Breast epithelium (tissue), 4 donors: ENCODE measurements around the gene RIN2. TPM values are rescaled to one million over a fixed set of nuclear protein-coding genes. Genes with fewer than 3 reads are reported as not detected.

Experiments
- DNase-seq, 2 donors: peaks; one replicate each; pipeline ENCODE4 v3.0.0-alpha.2; 2019; ENCODE audit warnings: low spot score in 2 of 2
- H3K27ac ChIP-seq, 2 donors: fragments of 200-600 bp; sonication (generic) in 1 of 2; one replicate each; pipeline ENCODE4 v1.5.1; 2016 to 2019; ENCODE audit warnings: mild to moderate bottlenecking in 1 of 2
- H3K27me3 ChIP-seq, 2 donors: fragments of 200-600 bp; sonication (generic) in 1 of 2; one replicate each; pipeline versions ENCODE4 v1.5.1 to v1.6.0; 2017 to 2019; ENCODE audit warnings: control low read depth in 1 of 2, mild to moderate bottlenecking in 1 of 2
- H3K36me3 ChIP-seq: fragments of 200-600 bp; one replicate; pipeline ENCODE4 v1.5.1; 2019
- H3K4me1 ChIP-seq, 2 donors: fragments of 200-600 bp; sonication (generic); one replicate each; pipeline ENCODE4 v1.5.1; 2016 to 2019; ENCODE audit warnings: control low read depth in 1 of 2
- H3K4me3 ChIP-seq, 3 donors: fragments of 200-600 bp; sonication (generic); 1 replicate in 2 of 3; 2 replicates in 1 of 3; pipeline ENCODE4 v1.5.1; 2016 to 2019; ENCODE audit warnings: mild to moderate bottlenecking in 3 of 3, moderate library complexity in 2 of 3
- H3K9me3 ChIP-seq, 2 donors: fragments of 200-600 bp; sonication (generic) in 1 of 2; one replicate each; pipeline ENCODE4 v1.5.1; 2016 to 2019; ENCODE audit warnings: control low read depth in 1 of 2
- POLR2A ChIP-seq: fragments of 450-650 bp; IDR thresholded peaks from one replicate; pipeline ENCODE4 v1.6.1; 2016; ENCODE audit warnings: antibody characterized with exemption, mild to moderate bottlenecking, moderate library complexity
- POLR2AphosphoS5 ChIP-seq, 3 donors: sonication (generic); formaldehyde crosslinking; IDR thresholded peaks; one replicate each; pipeline ENCODE4 v1.6.1; 2017; ENCODE audit warnings: antibody characterized with exemption in 3 of 3
- intact Hi-C: fragments of 100-400 bp; cut with DNase I; formaldehyde crosslinking; loops from one replicate; pipeline ENCODE4 v1.15.1; 2023; ENCODE audit warnings: low total_unique reads
- total RNA-seq, 3 donors: library from RNA; depleted of rRNA; stranded (reverse); fragments of >200 nt; gene quantifications; one replicate each; pipeline ENCODE4 v1.1.0, GENCODE V29; 2016
- TF ChIP-seq, protein P1 (sequence below), 3 donors: fragments of 450-650 bp; IDR thresholded peaks; one replicate each; pipeline ENCODE4 v1.5.1; 2016 to 2017; ENCODE audit warnings: antibody characterized with exemption in 3 of 3, mild to moderate bottlenecking in 3 of 3, moderate library complexity in 3 of 3

RIN2 gene
- total RNA-seq, 3 donors from 2014 or later: 82.7 to 114 (median 104) TPM

GRCh38 chr20:19756761-19757486, 1.1 kb upstream of the RIN2 start:
- no peak for DNase-seq
- TF ChIP-seq POLR2A: no peak
- no peak for TF ChIP-seq POLR2AphosphoS5 (IDR thresholded peaks at IDR 0.05)
- TF ChIP-seq, protein P1, sequence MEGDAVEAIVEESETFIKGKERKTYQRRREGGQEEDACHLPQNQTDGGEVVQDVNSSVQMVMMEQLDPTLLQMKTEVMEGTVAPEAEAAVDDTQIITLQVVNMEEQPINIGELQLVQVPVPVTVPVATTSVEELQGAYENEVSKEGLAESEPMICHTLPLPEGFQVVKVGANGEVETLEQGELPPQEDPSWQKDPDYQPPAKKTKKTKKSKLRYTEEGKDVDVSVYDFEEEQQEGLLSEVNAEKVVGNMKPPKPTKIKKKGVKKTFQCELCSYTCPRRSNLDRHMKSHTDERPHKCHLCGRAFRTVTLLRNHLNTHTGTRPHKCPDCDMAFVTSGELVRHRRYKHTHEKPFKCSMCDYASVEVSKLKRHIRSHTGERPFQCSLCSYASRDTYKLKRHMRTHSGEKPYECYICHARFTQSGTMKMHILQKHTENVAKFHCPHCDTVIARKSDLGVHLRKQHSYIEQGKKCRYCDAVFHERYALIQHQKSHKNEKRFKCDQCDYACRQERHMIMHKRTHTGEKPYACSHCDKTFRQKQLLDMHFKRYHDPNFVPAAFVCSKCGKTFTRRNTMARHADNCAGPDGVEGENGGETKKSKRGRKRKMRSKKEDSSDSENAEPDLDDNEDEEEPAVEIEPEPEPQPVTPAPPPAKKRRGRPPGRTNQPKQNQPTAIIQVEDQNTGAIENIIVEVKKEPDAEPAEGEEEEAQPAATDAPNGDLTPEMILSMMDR (IDR thresholded peaks at IDR 0.05): no peak
- no peaks in the 10 kb centered on the region for H3K36me3 ChIP-seq
- H3K27me3 ChIP-seq: no peaks in the 10 kb centered on the region
- peak overlapping the region; percentile 66 to 94 (median 81) for H3K4me3 ChIP-seq
- no peaks in the 10 kb centered on the region for H3K9me3 ChIP-seq
- H3K27ac ChIP-seq: peak overlapping the region; percentile 92 to 96
- intact Hi-C loops: loop anchor here (1.0 kb wide), 1 partner anchor 28 kb away; no protein-coding TSS in a partner anchor
- peaks cover 3 to 8% of the 10 kb centered on the region in 2 donors for H3K4me1 ChIP-seq

DNA sequence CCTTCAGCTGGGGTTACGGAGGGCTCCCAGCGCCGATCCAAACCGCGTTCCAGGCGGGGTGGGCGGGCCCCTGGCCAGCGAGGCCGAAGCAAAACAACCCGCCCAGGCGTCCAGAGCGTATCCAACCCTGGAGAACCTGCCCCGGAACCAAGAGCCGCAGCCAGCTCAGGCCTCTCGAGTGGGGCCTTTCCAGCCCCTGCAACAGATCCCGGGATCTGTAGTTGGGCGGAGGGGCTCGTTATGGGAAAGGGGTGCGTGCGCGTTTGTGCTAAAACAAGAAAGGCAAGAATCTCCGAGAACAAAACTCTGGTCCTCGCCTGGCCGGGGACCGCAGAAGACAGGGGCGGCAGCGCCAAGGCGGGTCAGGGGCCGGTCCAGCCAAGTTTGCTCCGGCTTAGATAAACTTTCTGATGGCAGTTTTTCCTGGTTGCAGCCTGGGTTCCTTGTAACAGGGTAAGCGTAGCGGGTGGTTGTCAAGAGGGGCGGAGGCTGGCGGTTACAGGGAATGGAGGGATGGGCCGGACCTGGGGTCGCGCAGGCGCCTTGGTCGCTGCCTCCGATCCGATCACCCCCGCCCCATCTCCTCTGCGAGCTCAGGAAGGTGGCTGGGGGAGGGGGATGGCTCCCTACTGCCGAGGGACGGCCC, 448 bp upstream of the RIN2 start:
- no peaks in the 10 kb centered on the region for H3K27me3 ChIP-seq
- H3K27ac ChIP-seq: peak overlapping the region; percentile 92 to 96
- peak; percentile 89 to 94 for DNase-seq
- TF ChIP-seq POLR2AphosphoS5 (IDR thresholded peaks at IDR 0.05): peak in 2 of 3 donors; percentile 7 to 59
- TF ChIP-seq POLR2A: peak; percentile 30
- TF ChIP-seq, protein P1 (IDR thresholded peaks at IDR 0.05): no peak
- H3K9me3 ChIP-seq: no peaks in the 10 kb centered on the region
- peak overlapping the region; percentile 66 to 94 (median 81) for H3K4me3 ChIP-seq
- no peaks in the 10 kb centered on the region for H3K36me3 ChIP-seq
- H3K4me1 ChIP-seq: peaks cover 3 to 8% of the 10 kb centered on the region in 2 donors
- intact Hi-C loops: loop anchor here (1.0 kb wide), 1 partner anchor 28 kb away; no protein-coding TSS in a partner anchor

DNA sequence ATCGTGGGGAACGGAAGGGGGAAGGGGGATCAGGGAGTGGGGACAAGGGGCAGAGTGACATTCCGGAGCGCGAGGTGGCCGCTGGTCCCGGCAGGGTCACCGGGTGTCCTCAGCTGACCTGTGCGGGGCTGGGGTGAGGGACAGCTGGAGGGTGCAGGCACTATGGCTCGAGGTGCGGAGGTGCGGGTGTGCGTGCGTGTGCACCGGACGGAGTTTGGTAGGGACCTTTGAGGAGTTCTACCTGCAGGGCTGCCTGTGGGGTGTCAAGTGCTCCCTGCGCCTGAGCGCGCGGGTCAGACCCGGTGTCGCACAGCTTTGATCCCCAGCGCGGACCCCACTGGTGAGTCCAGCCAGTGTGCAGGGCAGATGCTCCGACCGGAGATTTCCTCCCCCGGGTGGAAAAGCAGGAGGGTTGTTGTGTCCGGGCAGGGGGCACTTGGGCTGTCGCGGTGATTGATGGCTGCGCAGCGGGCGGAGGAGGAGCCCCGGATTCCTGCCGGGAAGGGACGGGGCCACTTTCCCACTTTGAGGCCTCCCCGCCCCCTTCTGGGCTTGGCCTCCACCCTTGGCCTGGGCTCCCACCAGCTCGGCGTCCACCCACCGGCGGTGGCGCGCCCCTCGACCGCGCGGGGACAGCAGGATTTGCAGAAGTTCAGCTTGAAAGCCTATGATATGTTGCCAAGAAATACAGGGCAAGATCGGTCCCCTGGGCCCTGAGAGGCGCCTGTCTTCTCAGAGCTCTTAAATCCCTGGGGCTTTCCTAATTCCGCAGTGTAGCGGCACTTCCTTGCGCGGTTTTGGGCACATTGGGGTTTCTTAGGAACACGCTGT, 658 bp downstream of the RIN2 start:
- Histone ChIP-seq H3K9me3 (no peaks in the 10 kb centered on the region), H3K27me3 (no peaks in the 10 kb centered on the region), H3K36me3 (no peaks in the 10 kb centered on the region), H3K27ac (peak overlapping the region; percentile 92 to 96), H3K4me3 (peak overlapping the region; percentile 66 to 94 (median 81)), H3K4me1 (peaks cover 3 to 8% of the 10 kb centered on the region in 2 donors)
- intact Hi-C loops: no loop called here
- TF ChIP-seq POLR2AphosphoS5 (IDR thresholded peaks at IDR 0.05) (peak in 2 of 3 donors; percentile 53 to 66), POLR2A (no peak)
- TF ChIP-seq, protein P1 (IDR thresholded peaks at IDR 0.05): no peak
- DNase-seq: peak; percentile 32 to 72

GRCh38 chr20:19760371-19760721, 2.3 kb downstream of the RIN2 start:
- DNase-seq: no peak

More at GRCh38 chr20:19760371-19760721, 2.3 kb downstream of the RIN2 start:
- intact Hi-C loops: no loop called here
- no peaks in the 10 kb centered on the region for H3K27me3 ChIP-seq
- peak overlapping the region; percentile 92 to 96 for H3K27ac ChIP-seq
- H3K4me3 ChIP-seq: peak overlapping the region in 1 of 3 donors; percentile 17
- H3K36me3 ChIP-seq: no peaks in the 10 kb centered on the region
- H3K4me1 ChIP-seq: peaks cover 3 to 8% of the 10 kb centered on the region in 2 donors
- no peak for TF ChIP-seq POLR2A
- no peak for TF ChIP-seq POLR2AphosphoS5 (IDR thresholded peaks at IDR 0.05)
- TF ChIP-seq, protein P1 (IDR thresholded peaks at IDR 0.05): no peak
- H3K9me3 ChIP-seq: no peaks in the 10 kb centered on the region
